GM20000 (cell line): Measurements from ENCODE around the gene DCP2.
"Not testable (repeated sequence)": the region's sequence is repeated elsewhere in the genome, so short reads cannot be mapped to it uniquely, and the experiment has no call there.

Experiments
- DNase-seq: peaks from one replicate; pipeline ENCODE4 v3.0.0; 2012; ENCODE audit warnings: low spot score
- TF ChIP-seq, protein P1 (sequence below): IDR thresholded peaks from 2 replicates; pipeline ENCODE4 v1.5.1; 2012; ENCODE audit warnings: mild to moderate bottlenecking, control low read depth; ENCODE audit errors: extremely low read depth, missing control alignments

The DCP2 gene

DNA sequence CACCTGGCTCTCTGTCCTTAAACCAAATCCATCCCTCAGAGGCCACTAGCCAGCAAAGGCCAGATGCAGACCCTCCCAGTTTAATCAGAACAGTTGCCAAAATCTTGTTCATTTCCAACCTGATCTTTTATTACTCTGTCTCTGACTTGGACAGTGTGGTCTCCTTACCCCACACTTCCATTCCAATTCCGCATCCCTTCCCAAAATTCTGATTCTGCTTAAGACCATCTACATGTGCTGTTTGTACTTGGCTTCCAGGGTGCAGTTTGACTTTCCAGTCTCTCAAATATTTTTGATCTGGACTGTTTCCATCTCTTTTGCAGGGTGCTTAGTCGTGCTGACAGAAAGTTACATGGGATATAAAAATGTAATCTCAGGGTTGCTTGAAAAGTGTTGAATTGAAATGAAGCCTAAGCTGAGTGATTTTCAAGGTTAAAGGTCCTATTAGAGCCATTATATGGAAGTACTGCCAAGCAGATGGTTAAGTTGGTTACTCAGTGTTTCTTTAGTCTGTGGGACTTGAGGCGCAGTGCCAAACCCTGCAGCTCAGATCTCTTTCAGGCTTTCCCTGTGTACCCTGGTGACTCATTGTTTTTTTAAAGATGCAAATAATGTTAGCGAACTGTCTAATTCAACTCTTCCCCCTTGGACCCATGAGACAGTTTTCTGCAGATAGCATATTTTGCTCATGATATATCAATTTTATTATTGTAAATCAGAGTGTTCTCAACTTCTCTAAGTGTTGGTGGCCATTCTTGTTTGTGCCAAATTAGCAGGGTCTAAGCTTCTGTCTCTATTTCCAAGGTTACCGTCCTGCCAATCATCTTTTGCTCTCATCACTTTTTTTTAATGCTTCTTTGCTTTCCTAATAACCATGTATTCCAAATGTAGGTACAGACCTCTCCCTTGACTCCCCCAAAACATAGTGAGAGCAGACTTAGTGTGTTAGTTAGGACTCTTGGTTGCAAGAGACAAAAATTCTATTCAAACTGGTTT, 18.2 kb upstream of the DCP2 start:
- TF ChIP-seq, protein P1, sequence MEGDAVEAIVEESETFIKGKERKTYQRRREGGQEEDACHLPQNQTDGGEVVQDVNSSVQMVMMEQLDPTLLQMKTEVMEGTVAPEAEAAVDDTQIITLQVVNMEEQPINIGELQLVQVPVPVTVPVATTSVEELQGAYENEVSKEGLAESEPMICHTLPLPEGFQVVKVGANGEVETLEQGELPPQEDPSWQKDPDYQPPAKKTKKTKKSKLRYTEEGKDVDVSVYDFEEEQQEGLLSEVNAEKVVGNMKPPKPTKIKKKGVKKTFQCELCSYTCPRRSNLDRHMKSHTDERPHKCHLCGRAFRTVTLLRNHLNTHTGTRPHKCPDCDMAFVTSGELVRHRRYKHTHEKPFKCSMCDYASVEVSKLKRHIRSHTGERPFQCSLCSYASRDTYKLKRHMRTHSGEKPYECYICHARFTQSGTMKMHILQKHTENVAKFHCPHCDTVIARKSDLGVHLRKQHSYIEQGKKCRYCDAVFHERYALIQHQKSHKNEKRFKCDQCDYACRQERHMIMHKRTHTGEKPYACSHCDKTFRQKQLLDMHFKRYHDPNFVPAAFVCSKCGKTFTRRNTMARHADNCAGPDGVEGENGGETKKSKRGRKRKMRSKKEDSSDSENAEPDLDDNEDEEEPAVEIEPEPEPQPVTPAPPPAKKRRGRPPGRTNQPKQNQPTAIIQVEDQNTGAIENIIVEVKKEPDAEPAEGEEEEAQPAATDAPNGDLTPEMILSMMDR = no peak
- DNase-seq = peak; percentile 55

DNA sequence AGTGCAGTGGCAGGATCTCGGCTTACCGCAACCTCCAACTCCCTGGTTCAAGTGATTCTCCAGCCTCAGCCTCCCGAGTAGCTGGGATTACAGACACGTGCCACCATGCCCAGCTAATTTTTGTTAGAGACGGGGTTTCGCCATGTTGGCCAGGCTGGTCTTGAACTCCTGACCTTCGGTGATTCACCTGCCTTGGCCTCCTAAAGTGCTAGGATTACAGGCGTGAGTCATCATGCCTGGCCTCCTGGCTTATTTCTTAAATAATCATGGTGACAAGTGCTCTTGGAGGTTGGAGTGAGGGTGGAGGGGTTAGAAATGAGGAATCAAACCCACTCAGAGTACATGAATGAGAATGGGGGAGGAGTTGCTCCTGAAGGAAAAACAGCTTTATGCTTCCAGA, 16.7 kb upstream of the DCP2 start:
- DNase-seq = not testable (repeated sequence)

DNA sequence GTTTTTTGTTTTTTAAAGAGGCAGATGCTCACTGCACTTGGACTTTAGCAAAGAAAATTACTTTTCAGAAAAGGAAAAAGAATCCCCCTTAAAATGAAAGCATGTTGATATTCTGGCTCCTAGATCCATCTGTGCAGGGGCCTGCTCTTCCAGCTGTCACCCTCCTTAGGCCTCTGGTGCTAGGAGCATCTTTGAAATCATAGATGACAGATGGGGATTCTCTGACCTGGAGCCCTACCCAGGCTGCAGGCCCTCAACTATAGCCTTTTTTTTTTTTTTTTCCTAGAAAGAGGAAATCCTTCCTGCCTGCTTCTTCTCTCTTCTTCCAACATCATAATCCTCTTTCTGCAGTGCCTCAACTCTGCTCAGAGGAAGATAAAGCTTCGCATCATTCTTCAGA, 16.3 kb upstream of the DCP2 start:
- TF ChIP-seq, protein P1 = no peak

DNA sequence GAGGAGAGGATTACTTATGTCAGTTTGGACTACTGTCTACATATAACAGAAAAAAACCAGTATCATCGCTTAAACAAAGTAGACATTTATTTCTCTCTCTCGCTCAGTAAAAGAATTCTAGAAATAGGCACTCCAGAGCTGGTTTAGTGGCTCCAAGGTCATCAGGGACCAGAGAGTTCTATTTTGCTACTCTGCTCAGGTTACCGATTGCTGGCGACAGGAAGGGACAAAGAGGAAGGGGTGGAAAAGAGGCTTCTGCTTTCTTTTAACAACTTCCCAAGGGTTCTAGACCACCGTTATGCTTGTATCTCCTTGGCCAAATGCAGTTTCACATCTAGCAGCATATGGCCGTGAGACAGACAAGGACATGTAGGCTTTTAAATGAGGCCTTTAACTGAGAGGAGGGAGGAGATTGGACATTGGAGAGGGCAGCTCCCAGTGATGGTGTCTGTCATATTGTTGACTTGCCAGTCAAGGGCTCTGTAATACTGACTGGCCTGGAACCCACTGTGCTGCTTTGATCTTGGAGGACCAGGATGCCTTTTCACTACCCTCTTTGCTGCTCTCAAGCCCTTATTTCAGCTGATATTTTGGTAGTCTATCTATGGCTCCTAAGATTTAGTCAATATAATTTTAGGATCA, 15.6 kb upstream of the DCP2 start:
- TF ChIP-seq, protein P1 = no peak
- no peak for DNase-seq

More for the DNA sequence above, 16.3 kb upstream of the DCP2 start:
- no peak for DNase-seq

DNA sequence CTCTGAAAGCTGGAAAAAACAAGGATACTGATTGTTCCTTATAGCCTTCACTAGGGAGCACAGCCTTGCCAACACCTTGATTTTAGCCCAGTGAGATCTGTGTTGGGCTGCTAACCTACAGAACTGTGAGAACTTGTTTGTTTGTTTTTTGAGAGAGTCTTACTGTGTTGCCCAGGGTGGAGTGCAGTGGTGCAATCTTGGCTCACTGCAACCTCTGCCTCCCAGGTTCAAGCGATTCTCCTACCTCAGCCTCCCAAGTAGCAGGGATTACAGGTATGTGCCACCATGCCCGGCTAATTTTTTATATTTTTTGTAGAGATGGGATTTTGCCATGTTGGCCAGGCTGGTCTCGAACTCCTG, 13.2 kb upstream of the DCP2 start:
- DNase-seq = not testable (repeated sequence)

DNA sequence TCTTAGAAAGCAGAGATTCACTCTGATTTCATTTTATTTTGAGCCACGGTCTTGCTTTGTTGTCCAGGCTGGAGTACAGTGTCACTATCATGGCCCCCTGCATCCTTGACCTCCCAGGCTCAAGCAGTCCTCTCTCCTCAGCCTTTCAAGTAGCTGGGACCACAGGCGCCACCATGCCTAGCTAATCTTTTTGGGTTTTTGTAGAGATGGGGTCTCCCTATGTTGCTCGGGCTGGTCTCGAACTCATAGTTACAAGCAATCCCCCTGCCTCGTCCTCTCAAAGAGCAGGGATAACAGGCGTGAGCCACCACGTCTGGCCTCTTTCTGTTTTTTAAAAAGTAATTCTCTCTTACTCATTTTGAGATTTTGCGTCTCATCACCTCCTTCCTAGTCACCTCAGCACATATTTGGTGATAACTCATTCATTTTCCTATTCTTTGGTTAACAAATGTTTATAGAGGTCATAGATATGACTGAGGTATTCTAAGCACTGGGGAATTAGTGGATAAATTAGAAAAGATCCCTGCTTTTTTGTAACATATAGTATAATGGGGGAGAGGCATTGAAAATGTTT, 10.8 kb upstream of the DCP2 start:
- no peak for DNase-seq
- TF ChIP-seq, protein P1 = no peak

DNA sequence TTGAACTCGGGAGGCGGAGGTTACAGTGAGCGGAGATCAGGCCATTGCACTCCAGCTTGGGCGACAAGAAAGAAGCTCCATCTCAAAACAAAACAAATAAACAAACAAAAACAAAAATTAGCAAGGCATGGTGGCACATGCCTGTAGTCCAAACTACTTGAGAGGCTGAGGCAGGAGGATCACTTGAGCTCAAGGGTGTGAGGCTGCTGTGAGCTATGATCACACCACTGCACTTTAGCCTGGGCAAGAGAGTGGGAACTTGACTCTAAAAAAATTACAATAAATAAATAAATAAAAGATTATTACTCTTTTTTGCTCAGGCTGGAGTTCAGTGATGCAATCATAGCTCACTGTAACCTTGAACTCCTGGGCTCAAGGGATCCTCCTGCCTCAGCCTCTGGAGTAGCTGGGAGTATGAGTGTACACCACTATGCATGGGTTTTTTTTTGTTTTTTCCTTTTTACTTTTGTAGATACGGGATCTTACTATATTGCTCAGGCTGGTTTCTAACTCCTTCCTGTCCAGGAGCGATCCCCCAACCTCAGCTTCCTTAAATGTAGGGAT, 9.0 kb upstream of the DCP2 start:
- TF ChIP-seq, protein P1 = no peak
- no peak for DNase-seq
